GM12891 (cell line): ENCODE measurements around the gene ZDHHC12.

ENCODE experiments used
- PAX5 ChIP-seq: IDR thresholded peaks from 2 replicates; pipeline ENCODE4 v1.6.1; 2011; ENCODE audit warnings: low read length, moderate library complexity, mild to moderate bottlenecking; ENCODE audit not compliant: insufficient read depth, severe bottlenecking
- POLR2A ChIP-seq: IDR thresholded peaks from 2 replicates; pipeline ENCODE4 v1.6.1; 2011; ENCODE audit warnings: low read depth, low read length, control low read depth
- POLR2AphosphoS5 ChIP-seq: IDR thresholded peaks from 2 replicates; pipeline ENCODE4 v1.6.1; 2011; ENCODE audit warnings: low read depth, low read length, control low read depth
- SPI1 ChIP-seq: IDR thresholded peaks from 2 replicates; pipeline ENCODE4 v1.6.1; 2011; ENCODE audit warnings: low read depth, low read length, control low read depth
- TAF1 ChIP-seq: IDR thresholded peaks from 2 replicates; pipeline ENCODE4 v1.6.1; 2011; ENCODE audit warnings: low read depth, low read length, control low read depth

- no peak for TF ChIP-seq POLR2A
- no peak for TF ChIP-seq TAF1
- TF ChIP-seq POLR2AphosphoS5, result no peak
- TF ChIP-seq PAX5, result no peak
- TF ChIP-seq SPI1, result no peak
Measured at GRCh38 chr9:128770286-128771030, 46.5 kb upstream of the ZDHHC12 start.
